ENCODE measurements around the gene LRP1B. TPM values are rescaled to one million over a fixed set of nuclear protein-coding genes. Genes with fewer than 3 reads are reported as not detected.

The LRP1B gene
- total RNA-seq, 1 donor from 2014 or later = 0.89 TPM

DNA sequence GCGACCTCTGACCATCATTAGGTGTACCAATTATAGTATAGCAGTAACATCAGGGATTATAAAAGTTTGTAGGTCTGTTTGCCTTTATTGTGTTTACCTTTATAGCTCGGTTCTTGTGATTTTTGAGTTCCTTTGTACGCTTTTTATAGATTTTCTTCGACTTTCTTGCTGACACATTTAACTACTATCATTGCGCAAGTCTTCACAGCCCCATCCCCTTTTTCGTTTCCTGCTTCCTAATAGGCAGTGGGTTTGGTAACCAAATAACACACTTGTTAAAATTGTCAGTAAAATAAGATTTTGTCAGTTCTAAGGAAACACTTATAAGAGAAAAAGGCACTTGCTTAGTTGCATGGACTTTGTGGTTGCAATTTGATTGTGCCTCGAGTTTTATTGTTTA is 541.5 kb downstream of the LRP1B start:
- DNase-seq (ENCODE audit: low spot score) = no peak

DNA sequence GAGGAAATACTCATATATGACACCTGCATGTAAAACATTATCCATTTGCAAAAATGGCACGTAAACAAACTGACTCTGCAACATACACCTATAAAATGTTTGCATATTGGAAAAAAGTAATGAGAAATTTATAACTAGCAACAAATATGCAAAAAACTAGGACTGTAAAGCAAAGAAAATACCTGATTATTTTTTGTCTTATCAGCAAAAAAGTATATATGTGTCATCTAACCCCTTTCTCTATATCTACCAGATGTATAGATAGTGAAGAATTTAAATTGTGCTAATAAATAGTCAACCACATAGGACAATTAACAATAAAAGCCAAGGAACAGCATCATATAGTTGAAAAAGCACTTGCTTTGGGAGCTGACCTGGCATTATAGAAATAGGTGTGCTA is 543.8 kb downstream of the LRP1B start:
- no peak for DNase-seq (ENCODE audit: low spot score)

DNA sequence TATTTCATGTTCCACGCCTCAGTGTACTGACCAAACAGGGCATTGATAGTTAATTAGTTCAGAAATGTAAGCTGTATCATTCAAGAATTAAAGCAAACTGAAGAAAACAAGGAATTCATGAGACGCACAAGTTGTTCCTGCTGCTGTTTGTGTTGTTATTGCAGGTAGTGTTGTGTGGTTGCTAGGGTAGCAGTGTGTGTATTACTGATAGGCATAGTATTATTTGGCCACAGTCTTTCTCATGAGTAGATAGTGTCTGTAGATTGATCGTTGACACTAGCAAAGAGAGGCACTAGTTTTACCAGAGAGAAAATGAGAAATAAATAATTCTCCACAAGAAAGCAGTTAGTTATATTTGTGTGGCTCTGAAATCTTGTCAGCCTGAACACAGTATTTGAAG is 548.6 kb downstream of the LRP1B start:
- no peak for DNase-seq (ENCODE audit: low spot score)

DNA sequence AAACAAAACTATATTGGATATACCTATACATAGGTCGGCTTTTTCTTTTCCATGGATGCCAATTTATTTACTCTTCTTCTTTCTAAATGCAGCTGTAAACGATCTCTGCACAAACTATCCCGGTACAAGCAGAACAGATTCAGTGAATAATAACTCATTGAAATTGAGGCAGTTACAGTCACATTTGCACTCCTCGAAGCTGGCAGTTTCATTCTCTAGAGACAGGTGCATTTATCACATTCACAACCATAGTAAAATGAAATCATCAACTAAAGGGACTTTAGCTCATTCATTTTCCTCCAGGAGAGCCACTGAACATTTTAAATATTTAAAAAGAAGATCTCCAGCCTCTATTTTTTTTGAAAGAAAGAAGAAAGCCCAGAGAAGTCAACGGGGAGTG is 551.7 kb downstream of the LRP1B start:
- DNase-seq (ENCODE audit: low spot score) = no peak

DNA sequence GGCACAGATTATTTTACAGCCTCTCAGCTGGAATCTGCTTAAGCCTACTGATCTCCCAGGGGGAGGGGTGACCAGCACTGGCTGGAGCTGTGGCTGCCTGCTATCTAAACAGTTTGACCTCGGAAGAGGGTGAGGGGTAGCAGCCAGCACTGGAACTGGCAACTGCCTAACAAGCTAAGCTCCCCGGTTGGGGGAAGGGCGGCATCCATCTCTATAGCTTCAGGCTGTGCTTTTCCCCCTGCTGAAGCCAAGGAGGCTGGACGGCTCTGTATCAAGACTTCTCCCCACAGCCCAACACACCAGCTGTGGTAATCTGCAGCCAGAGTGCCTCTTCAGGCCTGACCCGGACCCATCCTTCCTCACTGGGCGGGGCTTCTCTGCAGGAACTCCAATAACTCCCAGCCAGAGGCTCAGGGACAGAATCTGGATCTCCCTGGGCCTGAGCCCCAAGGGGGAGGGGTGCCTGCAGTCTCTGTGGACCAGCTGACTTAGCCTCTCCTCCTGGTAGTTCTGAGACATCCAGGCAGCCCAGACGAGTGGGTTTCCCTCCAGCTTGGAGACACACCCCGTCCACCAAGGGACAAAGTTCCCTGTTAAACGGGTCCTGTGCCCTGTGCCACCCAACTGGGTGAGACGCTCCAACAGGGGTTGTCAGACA is 560.2 kb downstream of the LRP1B start:
- no peak for DNase-seq (ENCODE audit: low spot score)

DNA sequence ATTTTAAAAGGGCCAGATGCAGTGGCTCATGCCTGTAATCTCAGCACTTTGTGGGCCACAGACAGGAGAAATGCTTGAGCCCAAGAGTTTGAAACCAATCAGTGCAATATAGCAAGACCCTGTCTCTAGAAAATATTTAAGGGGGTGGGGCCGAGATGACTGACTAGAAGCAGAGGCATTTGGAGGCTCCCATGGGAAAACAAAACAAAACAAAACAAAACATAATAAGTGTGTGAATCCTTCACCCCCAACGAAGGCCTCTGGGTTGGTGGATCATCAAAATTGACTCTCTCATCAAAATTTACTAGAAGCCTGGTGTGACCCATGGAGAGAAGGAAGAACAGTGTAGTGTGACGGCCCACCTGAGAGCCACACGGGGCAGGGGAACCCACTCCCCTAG is 560.9 kb downstream of the LRP1B start:
- DNase-seq (ENCODE audit: low spot score) = no peak

DNA sequence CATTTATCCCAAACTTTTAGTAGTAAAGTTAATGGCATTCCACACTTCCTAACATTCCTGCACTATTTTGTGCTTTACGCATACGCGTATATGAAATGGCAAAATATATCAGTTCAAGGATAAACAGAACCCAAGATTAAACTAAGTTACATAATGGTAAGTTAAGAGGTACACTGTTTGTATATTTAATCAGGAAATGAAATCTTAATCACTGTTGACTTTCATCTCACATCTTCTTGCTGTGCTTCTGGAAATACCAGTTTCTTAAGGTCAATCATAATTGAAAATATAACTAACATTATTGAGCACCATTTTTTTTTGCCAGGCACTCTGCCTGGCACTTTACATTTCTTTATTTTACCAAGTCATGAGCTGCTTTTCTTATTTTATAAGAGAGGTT is 565.2 kb downstream of the LRP1B start:
- DNase-seq (ENCODE audit: low spot score) = no peak

DNA sequence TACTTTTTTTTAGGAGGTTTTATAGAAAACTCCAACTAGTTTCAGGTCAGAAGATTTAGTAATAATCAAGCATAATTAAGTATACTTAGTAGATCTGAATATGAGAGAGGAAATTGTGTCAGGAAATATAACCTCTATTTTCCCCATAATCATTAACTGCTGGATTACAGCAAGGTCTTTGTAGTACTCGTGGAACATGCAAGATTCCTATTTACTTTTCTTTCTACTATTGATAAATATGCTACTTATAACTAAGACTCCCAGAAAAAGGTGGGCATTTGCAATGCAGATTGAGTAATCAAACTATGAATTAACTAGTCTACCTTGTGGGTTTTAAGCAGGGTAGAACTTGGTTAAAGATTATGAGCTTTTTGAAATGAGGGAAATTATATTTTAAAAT is 570.1 kb downstream of the LRP1B start:
- DNase-seq (ENCODE audit: low spot score) = no peak

DNA sequence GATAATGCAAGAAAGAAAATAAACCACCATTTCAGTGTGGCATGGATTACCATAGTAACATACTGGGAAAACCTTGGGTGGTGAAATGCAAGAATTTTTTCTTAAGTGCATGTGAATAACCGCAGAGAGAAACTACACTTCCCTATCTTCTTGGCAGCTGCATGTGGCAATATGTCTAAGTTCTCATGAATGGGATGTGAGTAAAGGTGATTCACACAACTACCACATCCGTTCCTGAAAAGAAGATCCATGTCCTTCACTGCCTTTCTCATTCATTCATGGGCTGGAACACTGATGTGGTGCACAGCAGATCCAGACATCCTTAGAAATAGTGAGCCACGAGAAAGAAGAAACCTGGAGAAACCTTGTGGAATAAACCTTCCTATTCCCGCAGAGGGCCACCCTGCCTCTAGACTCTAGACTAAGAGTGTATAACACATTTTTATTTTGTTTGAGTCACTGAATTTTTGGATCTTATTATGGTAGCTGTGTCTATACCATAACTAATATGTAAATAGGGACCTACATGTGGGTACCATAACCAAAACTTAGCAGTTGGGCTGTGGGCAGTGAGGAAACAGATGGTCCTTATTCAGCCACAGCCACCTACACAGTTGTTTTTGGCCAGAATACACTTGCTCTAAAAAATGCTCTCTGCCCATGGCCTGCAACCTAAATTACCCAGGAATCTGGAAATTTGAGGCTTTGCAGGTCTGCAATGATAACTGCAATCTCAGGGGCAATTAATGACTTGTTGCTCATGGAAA is 573.3 kb downstream of the LRP1B start:
- no peak for DNase-seq (ENCODE audit: low spot score)

DNA sequence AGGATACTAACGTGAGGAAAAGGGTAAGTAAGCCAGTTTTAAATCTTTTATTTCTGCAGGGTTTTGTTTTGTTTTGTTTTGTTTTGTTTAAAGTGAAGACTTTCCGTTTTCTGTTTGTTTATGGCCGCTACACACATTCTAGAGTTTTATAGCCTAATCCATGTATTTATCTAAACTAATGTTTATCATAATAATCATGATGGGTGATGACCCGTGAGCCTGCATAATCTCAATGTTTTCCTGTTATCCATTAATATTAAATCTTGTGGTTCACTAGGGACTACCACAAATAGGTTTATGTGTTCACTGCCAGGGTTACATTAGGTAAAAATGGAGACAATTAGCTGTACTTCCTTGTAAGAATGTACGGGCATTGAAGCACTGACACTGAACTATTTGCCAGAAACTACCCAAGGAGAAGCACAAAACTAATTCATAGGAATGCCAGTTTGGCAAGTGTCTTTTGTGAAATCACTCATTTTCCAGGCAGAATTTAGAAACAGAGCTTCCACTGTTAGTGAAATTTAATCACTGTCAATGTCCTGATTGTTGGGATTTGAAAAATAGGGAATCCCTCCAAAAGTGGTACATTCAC is 574.8 kb downstream of the LRP1B start:
- DNase-seq (ENCODE audit: low spot score) = no peak

DNA sequence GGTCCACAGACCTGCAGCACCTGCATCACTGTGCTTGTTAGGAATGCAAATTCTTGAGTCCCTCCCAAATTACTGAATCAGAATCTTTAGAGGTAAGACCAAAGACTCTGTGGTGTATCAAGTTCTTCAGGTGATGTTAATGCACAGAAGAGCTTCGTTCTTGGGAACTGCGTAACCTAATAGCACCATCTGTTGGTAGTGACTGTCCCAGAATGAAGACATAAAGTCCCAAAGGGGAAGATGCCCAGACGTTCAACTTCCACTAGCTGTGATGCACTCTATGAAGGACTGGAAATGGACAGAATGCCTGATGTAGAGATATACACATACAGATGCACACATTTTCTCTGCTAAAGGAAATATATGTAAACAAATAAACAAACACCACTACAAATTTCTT is 576.0 kb downstream of the LRP1B start:
- no peak for DNase-seq (ENCODE audit: low spot score)

DNA sequence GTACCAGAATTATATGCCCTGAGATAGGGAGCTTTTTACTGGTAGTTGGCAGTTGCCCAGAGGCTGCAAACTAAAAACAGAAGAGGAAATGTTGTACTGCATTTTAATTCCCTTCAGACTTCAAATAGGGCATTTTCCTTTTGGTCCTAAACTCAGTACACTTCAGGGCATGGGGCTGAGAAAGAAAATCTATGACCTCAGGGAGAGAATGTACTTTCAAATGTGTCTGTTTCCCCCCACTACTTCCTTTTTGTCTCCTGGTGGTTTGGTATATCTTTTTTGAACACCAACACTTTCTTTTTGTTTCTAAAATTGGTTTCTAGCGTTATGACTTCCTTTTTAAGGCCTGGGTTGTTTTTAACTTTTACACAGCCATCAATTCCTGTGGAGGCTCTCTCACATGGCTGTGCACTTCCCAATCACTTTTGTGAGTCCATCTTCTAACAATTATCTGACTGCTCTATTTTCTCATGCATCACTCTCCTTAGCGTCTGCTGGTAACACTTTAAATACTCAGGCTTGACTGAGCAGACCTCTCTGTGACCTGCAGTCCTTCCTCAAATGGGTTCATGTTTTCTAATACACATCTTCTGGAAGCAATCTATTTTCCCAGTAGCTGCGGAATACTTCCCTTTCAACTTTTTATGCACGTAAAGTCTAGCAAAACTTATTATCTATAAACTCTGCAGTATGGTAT is 596.0 kb downstream of the LRP1B start:
- DNase-seq (ENCODE audit: low spot score) = no peak

DNA sequence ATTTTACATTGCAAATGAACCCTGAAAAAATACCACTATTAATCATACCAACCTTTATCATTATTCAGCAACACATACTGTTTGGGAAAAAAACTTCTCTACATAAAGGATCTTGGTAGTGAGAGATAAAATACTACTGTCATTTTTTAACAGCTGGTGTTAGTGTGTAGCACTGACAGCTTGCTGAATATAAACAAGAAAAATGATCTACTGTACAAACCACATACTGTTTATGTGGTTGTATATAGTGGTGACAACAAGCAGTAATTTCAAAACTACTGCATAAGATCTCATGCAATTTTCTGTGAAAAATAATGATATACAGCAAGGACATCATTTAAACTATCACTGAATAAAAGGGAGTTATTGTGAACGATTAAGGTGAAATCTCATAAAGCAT is 601.2 kb downstream of the LRP1B start:
- no peak for DNase-seq (ENCODE audit: low spot score)

DNA sequence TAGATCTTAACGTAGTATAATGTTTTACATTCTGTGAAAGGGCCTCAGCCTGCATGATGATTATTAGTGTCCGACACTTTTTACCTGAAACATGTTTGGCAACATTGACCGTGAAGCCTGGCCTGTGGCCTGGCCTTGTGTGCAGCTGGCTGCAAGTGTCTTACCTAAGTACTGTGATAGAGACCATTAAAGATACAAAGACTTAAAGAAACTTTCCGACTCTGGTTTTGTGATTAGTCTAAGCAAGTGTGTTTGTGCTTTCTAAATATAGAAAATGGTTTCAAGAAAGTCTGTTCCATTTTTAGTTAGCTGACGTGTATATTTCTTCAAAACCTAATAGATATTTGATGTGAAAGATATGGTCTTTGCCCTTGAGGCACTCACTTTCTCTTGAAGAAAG is 601.8 kb downstream of the LRP1B start:
- DNase-seq (ENCODE audit: low spot score) = no peak

DNA sequence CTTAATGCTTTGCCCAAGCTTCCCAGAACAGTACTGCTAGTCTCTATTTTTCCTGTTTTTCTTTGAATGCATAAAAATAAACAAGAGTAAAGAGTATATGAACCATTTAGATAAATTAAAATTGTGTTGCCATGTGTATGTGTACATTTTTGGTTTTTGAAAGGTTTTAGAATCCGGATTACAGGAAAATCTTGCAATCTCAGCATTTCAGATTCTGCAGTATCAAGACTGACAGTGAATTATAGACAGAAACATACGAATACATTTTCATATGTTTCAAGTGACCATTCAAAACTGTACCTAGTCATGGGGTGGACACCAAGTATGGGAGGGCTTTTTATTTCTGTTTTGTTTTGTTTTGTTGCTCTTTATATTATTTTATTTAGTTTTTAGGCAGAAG is 604.1 kb downstream of the LRP1B start:
- no peak for DNase-seq (ENCODE audit: low spot score)

DNA sequence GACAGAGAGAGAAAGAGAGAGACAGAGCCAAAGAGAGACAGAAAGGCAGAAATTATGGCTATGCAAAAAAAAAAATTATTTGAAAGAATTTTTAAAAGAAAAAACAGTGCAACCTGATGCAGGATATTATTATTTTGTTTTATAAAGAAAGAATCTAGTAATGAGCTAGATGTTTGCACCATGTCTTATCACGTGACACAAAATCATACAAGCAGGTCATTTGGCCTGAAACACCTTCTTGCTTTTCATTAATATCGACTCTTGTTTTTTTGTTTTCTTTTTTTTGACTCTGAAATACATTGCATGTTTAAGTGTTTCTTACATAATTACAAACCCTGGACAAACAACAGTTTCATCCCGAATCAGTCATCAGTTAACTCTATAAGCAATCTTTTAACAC is 606.0 kb downstream of the LRP1B start:
- no peak for DNase-seq (ENCODE audit: low spot score)

DNA sequence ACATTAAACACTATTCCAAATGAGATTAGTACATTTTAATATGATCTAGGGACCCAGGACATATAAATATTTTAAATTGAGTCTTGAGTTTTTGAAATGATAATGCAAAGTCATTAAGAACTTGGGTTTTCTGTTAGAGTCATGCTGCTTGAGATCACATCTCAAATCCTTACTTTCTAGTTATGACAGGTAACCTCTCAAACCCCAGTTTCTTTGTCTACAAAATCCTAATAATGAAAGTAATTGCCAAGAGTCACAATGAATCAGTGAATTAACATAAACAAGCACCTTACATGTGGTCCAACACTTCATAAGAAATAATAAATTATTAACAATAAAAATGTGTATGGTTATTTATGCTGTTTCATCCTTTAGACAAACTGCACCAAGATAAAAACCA is 607.6 kb downstream of the LRP1B start:
- DNase-seq (ENCODE audit: low spot score) = no peak

DNA sequence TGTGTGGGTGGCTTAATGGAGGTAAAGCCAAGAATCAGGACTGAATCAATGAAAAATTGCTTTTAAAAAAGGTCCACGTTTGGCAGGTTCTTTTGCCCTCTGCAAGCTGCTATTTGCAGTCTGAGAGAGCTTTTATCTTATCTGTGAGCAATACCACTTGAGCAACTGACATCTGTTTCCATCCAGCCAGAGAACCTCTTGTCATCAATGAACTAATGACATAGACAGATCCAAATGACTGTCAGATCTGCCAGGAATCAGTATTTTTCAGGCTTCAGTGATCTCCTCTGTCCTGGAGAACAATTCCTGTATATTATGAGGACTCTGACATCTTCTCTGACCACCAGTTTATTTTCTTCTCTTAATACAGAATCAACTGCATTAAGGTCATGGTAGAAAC is 608.1 kb downstream of the LRP1B start:
- DNase-seq (ENCODE audit: low spot score) = no peak

DNA sequence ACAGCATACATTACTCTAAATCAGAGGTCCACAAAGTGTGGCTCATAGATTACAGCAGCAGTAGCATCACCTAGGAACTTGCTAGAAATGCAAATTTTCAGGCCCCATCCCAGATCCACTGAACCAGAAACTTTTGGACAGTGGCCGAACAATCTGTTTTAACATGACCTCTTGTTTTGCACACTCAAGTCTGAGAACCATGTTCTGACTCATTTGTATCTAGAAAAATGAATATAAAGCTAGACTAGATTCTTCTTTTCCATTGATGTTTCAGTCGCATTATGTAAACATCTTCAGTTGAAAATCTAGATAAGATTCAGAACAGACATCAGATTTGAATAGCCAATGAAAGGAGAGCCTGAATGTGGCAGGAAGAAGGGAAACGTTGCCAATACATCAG is 608.8 kb downstream of the LRP1B start:
- no peak for DNase-seq (ENCODE audit: low spot score)

DNA sequence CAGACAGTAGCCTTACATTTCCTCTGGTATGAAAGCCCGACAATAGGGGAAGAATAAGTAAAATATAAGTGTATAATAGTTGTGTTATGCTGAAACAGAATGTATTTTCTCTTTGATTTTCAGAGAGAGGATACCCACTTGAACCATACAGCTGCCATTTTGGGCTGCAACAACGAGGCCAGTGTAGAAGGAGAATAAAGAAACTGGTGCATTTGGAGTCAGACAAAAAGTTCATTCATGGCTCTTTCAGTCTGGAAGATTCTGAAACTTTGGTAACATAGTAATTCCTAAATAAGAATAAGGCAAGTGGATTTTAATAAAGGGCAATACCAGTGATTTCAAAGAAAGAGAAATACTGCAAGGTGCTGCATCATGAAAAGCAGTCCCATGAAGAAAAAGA is 610.9 kb downstream of the LRP1B start:
- DNase-seq (ENCODE audit: low spot score) = no peak

DNA sequence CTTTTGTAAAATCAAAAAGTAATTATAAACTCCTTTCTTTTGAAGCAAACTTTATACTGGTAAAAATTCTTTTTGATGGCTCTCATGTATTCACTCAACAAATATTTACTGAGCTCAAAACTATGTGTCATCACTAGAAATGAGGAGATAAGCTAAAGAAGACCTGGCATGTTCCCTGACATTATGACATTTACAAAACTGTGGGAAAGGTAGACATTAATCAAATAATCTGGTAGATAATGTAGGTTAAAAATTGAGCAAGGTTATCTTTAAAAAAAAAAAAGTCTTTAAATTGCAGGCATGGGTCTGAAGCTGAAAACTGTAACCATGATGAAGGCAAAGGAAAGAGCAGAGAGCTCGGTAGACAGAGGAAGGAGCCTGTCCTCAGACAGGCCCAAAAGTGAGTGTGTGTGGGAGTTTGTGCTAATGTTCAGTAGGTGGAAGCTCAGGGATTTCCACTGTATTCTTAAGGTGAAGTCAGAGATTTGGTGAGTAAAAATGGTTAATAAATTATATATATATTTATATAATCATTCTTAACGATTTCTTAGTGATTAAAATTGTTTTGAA is 612.9 kb downstream of the LRP1B start:
- DNase-seq (ENCODE audit: low spot score) = no peak

DNA sequence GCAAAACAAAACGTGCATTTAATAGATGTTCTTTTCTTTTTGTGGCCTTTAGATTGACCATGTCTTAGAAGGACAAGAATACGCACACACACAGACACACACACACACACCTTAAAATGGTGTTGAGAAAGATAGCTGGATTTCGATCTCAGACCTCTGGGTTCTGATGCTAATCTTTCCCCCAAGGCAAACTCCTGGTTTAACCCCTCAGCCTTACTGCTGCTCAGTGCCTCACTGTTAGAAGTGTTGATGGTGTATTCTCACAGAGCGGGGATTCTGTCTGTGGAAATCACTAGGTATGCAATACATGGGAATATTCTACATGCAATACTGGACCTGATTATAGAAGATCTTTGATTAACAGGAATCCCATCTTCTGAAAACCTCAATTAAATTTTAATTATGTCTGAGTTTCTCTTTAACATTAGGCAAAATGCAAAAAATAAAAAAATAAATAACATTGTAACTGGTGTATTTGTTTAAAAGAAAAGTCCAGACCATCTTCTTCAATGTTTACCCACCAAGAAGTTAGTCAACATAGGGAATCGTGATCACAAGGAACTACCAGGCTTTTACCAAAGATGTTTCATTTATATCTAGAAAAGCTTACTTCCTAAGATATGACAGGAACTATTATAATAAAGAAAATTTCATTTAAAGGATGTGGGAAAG is 613.5 kb downstream of the LRP1B start:
- DNase-seq (ENCODE audit: low spot score) = no peak
